NCI-H187 (cell line): ENCODE data around the gene HEATR5A.
"Not testable (repeated sequence)": the region's sequence is repeated elsewhere in the genome, so short reads cannot be mapped to it uniquely, and the experiment has no call there.

Experiments used
- DNase-seq, 2 experiments: peaks; one replicate each; lab custom pipeline; 2025; lab: John Stamatoyannopoulos, UW

The HEATR5A gene

DNA sequence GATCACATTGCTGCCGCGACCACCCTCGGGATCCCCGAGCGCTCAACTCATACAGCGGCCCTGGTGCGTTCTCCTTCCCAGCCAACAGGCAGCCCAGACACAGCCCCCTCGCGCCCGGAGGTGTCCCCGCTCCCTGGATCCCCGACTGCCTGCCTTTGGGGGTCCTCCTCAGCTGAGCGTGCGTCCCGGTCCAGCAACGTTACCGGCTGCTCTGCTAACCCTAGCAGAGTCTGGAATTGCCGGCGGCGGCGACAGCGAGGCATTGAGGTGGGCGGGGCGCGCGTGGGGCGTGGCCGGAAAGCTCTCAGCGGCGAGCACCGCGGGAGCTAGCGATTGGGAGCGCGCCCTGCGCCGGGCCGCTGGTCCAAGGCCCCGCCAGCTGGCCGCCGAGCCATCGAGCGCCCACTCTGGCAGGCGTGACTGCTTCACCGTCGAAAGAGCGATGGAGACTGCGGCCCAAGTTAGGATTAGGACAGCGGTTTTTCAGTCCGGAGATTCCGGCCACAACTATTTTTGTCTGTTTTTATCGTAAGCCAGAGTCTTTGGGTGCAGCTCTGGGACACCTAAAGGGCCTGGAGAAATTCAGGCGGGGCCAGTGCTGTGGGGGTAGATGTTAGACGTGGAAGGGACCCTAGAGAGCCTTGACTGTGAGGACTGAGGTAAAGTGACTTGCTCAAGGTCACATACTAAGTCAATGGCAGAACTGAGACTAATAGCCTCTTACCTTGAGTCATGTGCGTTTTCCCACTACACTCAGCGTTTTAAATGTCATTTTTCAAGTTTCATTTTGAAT, at the start of gene HEATR5A:
TSS of gene HEATR5A (minus strand) at position 232 of the 793 bp plus-strand sequence. CDS start 17,575 bp downstream, outside the sequence.
- DNase-seq, result peak; percentile 86 to 94

- no peak for DNase-seq
These were observed 46.2 kb upstream of the HEATR5A start for GRCh38 chr14:31466554-31466953.

DNA sequence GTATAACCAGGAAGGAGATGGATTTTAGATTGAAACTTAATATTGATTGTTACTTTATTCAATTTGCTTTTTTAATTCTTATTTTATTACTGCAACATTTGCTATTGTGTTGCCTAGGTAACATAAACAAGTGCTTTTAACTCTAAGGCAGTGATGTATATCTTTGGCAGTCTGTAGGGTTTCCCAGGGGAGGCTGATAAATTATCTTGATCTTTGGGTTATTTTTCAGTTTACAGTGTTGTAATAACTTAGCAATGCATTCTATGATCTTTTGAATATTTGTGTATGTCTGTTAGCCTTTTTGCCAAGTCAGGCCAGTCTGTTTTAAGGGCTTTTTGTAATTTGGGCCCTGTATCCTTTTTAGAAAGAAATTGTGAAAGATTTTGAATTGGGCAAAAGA, 44.8 kb upstream of the HEATR5A start:
- DNase-seq, result no peak

GRCh38 chr14:31462450-31462849, 42.1 kb upstream of the HEATR5A start:
- DNase-seq, result not testable (repeated sequence)

DNA sequence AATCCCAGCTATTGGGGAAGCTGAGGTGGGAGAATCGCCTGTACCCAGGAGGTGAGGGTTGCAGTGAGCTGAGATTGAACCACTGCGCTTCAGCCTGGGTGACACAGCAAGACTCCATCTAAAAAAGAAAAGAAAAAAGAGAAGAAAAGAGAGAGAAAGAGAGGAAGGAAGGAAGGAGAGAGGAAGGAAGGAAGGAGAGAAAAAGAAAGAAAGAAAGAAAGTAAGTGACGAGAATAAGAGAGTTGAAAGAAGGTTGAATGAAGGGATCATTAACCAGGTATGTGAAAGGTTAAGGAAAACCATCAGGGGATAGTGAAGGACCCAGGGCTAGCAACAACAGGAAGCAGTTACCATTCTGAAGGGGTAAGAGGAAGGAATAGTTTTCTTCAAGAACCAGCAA, 41.2 kb upstream of the HEATR5A start:
- no peak for DNase-seq

DNA sequence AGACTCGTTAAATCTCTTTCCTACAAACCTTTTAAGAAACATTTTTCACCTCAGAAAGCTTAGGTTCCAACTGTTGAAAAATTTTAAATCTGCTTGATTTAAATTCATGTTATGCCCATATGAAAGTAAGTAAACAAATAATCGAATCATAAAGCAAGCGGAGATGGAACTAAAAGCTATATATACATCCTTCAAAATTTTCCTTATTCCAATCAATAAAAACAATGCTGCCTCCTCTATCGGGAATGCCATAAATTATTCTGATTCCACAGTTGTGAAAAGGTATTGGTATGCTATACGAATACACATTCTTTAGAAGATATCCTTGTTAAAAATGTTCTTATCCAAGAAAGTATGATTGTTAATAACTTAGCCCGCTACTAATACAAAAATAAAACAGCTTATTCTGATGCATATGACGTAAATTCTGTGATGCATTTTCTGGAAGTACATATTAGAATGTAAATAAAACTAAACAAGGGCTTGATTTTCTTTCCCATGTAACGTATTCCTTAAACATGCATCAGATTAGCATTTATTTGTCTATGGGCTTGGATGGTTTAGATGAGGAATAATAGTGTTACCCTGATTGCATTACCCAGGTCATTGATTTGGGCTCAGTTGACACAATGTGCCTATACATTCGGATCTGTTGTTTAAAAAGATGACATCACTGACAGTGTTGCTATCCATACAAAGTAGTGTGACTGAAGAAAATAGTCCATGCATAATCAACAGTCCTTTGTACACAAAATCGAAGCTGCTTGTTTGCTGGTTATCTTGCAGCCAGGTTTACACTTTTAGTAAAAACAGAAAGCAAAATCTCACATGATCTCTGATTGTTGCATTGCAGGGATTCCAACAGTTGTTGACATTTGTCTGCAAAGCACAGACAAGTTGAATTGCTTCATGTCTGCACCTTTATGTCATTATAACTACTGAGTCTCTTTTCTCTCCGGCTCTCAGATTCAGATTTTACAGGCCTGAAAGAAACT, 37.6 kb upstream of the HEATR5A start:
- no peak for DNase-seq

DNA sequence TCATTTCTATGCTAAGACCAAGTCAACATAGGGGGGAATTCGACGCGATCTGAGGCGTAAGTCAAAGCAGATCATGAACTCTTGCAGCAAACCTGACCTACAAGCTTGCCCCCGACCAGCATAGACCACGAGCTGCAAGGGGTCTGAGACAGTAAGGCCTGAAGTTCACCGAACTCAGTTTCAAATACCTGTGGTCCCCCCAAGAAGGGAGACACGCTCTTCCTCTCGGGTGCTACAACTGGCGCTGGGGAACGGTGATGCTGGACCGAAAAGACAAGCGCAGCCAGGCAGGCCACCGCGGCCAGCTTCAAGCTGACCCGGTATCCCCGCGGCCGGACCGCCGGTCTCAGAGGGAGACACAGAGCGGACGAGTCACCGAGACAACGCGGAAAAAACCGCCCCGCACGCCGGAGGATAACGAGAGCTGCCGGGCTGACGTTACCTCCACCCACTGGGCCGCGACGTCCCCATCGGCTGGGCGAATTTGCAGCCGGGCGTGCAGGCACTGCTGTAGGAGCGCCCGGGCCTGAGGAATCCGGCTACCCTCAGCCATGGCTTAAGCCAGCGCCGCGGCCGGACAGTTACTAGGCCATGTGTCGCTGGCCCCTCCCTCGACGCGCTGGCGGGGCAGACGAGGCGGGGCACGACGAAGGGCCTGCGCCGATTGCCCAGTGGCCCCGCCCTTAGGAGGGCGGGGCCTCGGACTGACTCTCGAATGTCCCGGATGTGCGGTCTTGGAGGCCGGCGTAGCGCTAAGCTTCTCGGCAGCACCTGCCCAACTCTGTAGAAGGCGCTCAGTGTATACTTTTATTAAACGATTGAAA, 36.7 kb upstream of the HEATR5A start, which contains the start of gene DTD2:
TSS of gene DTD2 (minus strand) at position 666 of the 824 bp plus-strand sequence. CDS start at position 553, 113 bp downstream.
- peak; percentile 97 for DNase-seq

DNA sequence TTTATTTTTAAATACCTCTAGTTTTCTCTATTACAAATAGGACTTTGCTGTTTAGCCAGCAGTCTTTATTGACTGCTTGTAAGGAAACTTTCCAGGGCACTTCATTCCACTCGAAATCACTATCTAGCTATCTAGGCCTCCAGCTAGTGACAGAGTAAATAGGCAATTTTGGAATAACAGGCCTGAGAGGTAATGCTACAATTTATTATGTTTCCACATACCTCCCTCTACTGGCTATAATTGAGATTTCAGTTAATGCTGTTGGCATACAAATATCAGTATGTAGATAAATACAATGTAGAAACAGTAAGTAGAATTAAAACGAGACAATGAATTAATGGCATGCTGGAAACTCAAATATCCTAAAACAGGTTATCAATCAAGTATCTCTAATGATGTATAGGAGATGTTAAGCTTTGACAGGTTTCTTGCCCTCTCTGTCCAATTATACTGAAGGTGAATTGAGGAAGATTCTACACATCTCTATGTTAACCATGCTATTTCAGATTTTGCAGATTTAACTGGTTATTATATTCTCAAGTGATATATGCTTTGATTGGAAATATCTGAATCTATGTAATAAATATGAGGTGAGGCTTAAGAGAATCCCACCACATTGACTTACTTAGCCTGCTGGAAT, 29.7 kb upstream of the HEATR5A start:
- DNase-seq, result no peak

- DNase-seq, result no peak
These were observed 28.8 kb upstream of the HEATR5A start for GRCh38 chr14:31449136-31449535.

GRCh38 chr14:31445703-31446102, 25.4 kb upstream of the HEATR5A start:
- no peak for DNase-seq

DNA sequence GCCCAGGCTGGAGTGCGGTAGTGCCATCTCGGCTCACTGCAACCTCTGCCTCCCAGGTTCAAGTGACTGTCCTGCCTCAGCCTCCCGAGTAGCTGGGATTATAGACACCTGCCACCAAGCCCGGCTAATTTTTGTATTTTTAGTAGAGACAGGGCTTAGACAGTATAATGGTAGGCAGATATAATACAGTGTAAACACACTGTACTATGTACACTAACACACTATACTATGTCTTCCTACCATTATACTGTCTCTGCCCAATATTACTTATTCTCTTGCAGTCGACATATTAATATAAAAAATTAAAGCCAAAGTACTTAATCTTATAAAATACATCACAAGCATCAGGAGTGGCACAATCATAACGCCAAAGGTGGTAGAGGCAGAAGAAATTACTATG, 21.9 kb upstream of the HEATR5A start:
- no peak for DNase-seq

DNA sequence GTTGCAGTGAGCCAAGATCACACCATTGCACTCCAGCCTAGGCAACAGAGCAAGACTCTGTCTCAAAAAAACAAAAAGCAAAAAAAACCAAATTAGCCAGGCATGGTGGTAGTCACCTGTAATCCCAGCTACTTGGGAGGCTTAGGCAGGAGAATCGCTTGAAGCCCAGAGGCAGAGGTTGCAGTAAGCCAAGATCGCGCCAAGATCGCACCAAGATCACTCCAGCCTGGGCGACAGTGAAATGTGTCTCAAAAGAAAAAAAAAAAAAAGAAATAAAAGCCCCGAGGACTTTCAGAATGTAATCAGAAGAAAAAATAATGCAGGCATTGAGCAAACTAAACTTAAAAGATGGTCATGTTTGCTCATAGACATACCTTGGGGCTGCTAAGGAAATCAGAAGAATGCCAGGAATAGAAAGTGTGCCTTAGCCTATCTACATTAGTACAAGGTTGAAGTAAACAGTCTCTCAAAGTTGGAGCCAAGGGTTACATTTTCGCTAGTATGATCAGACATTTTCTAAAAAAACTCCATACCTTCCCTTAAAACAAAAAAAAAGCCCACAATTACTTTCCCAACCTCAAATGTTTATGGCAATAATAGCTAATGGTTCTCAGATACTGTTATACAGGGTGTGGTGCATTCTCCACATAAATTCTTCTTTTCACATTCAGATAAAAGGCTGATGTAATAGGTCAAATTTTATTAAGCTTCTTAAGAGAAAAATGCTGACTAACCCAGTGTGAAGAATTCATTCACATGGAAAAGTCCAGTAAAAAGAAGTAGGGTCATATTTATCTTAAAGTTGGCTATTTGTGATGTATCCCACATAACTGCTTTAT, 21.1 kb upstream of the HEATR5A start:
- DNase-seq, result no peak

GRCh38 chr14:31440280-31440679, 19.9 kb upstream of the HEATR5A start:
- DNase-seq, result no peak

DNA sequence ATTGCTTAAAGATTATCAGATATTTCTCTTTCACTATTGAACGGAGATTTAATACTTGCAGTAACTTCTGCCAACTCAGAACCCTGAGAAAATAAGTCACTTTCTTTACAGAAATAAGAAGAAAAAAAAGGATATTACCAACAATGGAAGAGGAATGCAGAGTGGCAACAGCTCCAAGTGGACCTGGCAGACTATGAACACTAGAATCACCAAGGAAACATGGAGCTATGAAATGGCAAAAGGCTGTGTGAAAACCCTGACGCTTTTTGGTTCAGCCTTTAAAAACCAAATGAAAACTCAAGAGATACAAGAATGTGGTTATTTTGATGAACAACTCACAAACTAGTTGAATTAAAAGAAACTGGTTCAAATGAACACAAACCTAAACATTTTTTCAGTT, 19.2 kb upstream of the HEATR5A start:
- no peak for DNase-seq

- not testable (repeated sequence) for DNase-seq
These were observed 16.8 kb upstream of the HEATR5A start for GRCh38 chr14:31437045-31437691.

GRCh38 chr14:31435276-31435675, 14.9 kb upstream of the HEATR5A start:
- DNase-seq, result no peak

GRCh38 chr14:31430634-31431264, 10.4 kb upstream of the HEATR5A start:
- no peak for DNase-seq

GRCh38 chr14:31429791-31430190, 9.4 kb upstream of the HEATR5A start:
- DNase-seq, result no peak

GRCh38 chr14:31428011-31428410, 7.7 kb upstream of the HEATR5A start:
- DNase-seq, result no peak
